Measurements from ENCODE around the gene CHST7. TPM values are rescaled to one million over a fixed set of nuclear protein-coding genes. Genes with fewer than 3 reads are reported as not detected.

CHST7 gene
- polyA plus RNA-seq, 2 donors, result 0.43 to 1.4 TPM

- H3K4me3 ChIP-seq (ENCODE audit: low read depth in 1 of 2, low read length in 2 of 2), result no peak overlapping the region
- H3K4me1 ChIP-seq (ENCODE audit: control insufficient read depth in 2 of 2, insufficient read depth in 2 of 2, low read length in 1 of 2), result no peaks in the 10 kb centered on the region
- no peaks in the 10 kb centered on the region for H3K9me3 ChIP-seq (ENCODE audit: control insufficient read depth in 2 of 2, insufficient read depth in 1 of 2, low read depth in 1 of 2, low read length in 1 of 2)
- 93 to 94% methylated on average over 1 of the region's 1 CpG for WGBS, 2 donors
- no peaks in the 10 kb centered on the region for H3K27me3 ChIP-seq (ENCODE audit: control insufficient read depth in 1 of 2, insufficient read depth in 2 of 2, low read length in 2 of 2)
- no peak overlapping the region for H3K27ac ChIP-seq (ENCODE audit: low read depth in 2 of 2, low read length in 1 of 2)
- H3K36me3 ChIP-seq (ENCODE audit: control insufficient read depth in 2 of 2, insufficient read depth in 2 of 2, low read length in 1 of 2), result no peaks in the 10 kb centered on the region
Observed at GRCh38 chrX:46549914-46550313, 23.7 kb upstream of the CHST7 start.

GRCh38 chrX:46551494-46552128, 22.0 kb upstream of the CHST7 start:
- WGBS, 2 donors, result 64 to 70% methylated on average over 8 of the region's 8 CpGs
- H3K27ac ChIP-seq (ENCODE audit: low read depth in 2 of 2, low read length in 1 of 2), result no peak overlapping the region
- H3K4me1 ChIP-seq (ENCODE audit: control insufficient read depth in 2 of 2, insufficient read depth in 2 of 2, low read length in 1 of 2), result no peaks in the 10 kb centered on the region
- H3K9me3 ChIP-seq (ENCODE audit: control insufficient read depth in 2 of 2, insufficient read depth in 1 of 2, low read depth in 1 of 2, low read length in 1 of 2), result no peaks in the 10 kb centered on the region
- H3K4me3 ChIP-seq (ENCODE audit: low read depth in 1 of 2, low read length in 2 of 2), result no peak overlapping the region
- no peaks in the 10 kb centered on the region for H3K27me3 ChIP-seq (ENCODE audit: control insufficient read depth in 1 of 2, insufficient read depth in 2 of 2, low read length in 2 of 2)
- H3K36me3 ChIP-seq (ENCODE audit: control insufficient read depth in 2 of 2, insufficient read depth in 2 of 2, low read length in 1 of 2), result no peaks in the 10 kb centered on the region

GRCh38 chrX:46553935-46554334, 19.6 kb upstream of the CHST7 start:
- Histone ChIP-seq H3K27me3 (ENCODE audit: control insufficient read depth in 1 of 2, insufficient read depth in 2 of 2, low read length in 2 of 2) (no peaks in the 10 kb centered on the region), H3K4me3 (ENCODE audit: low read depth in 1 of 2, low read length in 2 of 2) (no peak overlapping the region), H3K36me3 (ENCODE audit: control insufficient read depth in 2 of 2, insufficient read depth in 2 of 2, low read length in 1 of 2) (no peaks in the 10 kb centered on the region), H3K9me3 (ENCODE audit: control insufficient read depth in 2 of 2, insufficient read depth in 1 of 2, low read depth in 1 of 2, low read length in 1 of 2) (no peaks in the 10 kb centered on the region), H3K4me1 (ENCODE audit: control insufficient read depth in 2 of 2, insufficient read depth in 2 of 2, low read length in 1 of 2) (no peaks in the 10 kb centered on the region), H3K27ac (ENCODE audit: low read depth in 2 of 2, low read length in 1 of 2) (no peak overlapping the region)
- 86 to 91% methylated on average over 5 of the region's 5 CpGs for WGBS, 2 donors

- Histone ChIP-seq H3K4me3 (ENCODE audit: low read depth in 1 of 2, low read length in 2 of 2) (no peak overlapping the region), H3K27ac (ENCODE audit: low read depth in 2 of 2, low read length in 1 of 2) (no peak overlapping the region), H3K27me3 (ENCODE audit: control insufficient read depth in 1 of 2, insufficient read depth in 2 of 2, low read length in 2 of 2) (no peaks in the 10 kb centered on the region), H3K9me3 (ENCODE audit: control insufficient read depth in 2 of 2, insufficient read depth in 1 of 2, low read depth in 1 of 2, low read length in 1 of 2) (no peaks in the 10 kb centered on the region), H3K36me3 (ENCODE audit: control insufficient read depth in 2 of 2, insufficient read depth in 2 of 2, low read length in 1 of 2) (no peaks in the 10 kb centered on the region), H3K4me1 (ENCODE audit: control insufficient read depth in 2 of 2, insufficient read depth in 2 of 2, low read length in 1 of 2) (no peaks in the 10 kb centered on the region)
- 30 to 47% methylated on average over 2 of the region's 2 CpGs for WGBS, 2 donors
Observed at GRCh38 chrX:46554942-46555341, 18.6 kb upstream of the CHST7 start.

GRCh38 chrX:46559062-46559461, 14.5 kb upstream of the CHST7 start:
- Histone ChIP-seq H3K36me3 (ENCODE audit: control insufficient read depth in 2 of 2, insufficient read depth in 2 of 2, low read length in 1 of 2) (no peaks in the 10 kb centered on the region), H3K27ac (ENCODE audit: low read depth in 2 of 2, low read length in 1 of 2) (no peak overlapping the region), H3K9me3 (ENCODE audit: control insufficient read depth in 2 of 2, insufficient read depth in 1 of 2, low read depth in 1 of 2, low read length in 1 of 2) (no peaks in the 10 kb centered on the region), H3K4me1 (ENCODE audit: control insufficient read depth in 2 of 2, insufficient read depth in 2 of 2, low read length in 1 of 2) (no peaks in the 10 kb centered on the region), H3K27me3 (ENCODE audit: control insufficient read depth in 1 of 2, insufficient read depth in 2 of 2, low read length in 2 of 2) (no peaks in the 10 kb centered on the region), H3K4me3 (ENCODE audit: low read depth in 1 of 2, low read length in 2 of 2) (no peak overlapping the region)
- WGBS, 2 donors, result 87 to 89% methylated on average over 3 of the region's 3 CpGs

GRCh38 chrX:46561824-46562657, 11.5 kb upstream of the CHST7 start:
- Histone ChIP-seq H3K4me3 (ENCODE audit: low read depth in 1 of 2, low read length in 2 of 2) (no peak overlapping the region), H3K27me3 (ENCODE audit: control insufficient read depth in 1 of 2, insufficient read depth in 2 of 2, low read length in 2 of 2) (no peaks in the 10 kb centered on the region), H3K9me3 (ENCODE audit: control insufficient read depth in 2 of 2, insufficient read depth in 1 of 2, low read depth in 1 of 2, low read length in 1 of 2) (no peaks in the 10 kb centered on the region), H3K36me3 (ENCODE audit: control insufficient read depth in 2 of 2, insufficient read depth in 2 of 2, low read length in 1 of 2) (no peaks in the 10 kb centered on the region), H3K27ac (ENCODE audit: low read depth in 2 of 2, low read length in 1 of 2) (no peak overlapping the region), H3K4me1 (ENCODE audit: control insufficient read depth in 2 of 2, insufficient read depth in 2 of 2, low read length in 1 of 2) (no peaks in the 10 kb centered on the region)
- 68% methylated on average over 6 of the region's 6 CpGs for WGBS, 2 donors

GRCh38 chrX:46567388-46567787, 6.2 kb upstream of the CHST7 start:
- Histone ChIP-seq H3K4me1 (ENCODE audit: control insufficient read depth in 2 of 2, insufficient read depth in 2 of 2, low read length in 1 of 2) (no peaks in the 10 kb centered on the region), H3K36me3 (ENCODE audit: control insufficient read depth in 2 of 2, insufficient read depth in 2 of 2, low read length in 1 of 2) (no peaks in the 10 kb centered on the region), H3K27ac (ENCODE audit: low read depth in 2 of 2, low read length in 1 of 2) (no peak overlapping the region), H3K27me3 (ENCODE audit: control insufficient read depth in 1 of 2, insufficient read depth in 2 of 2, low read length in 2 of 2) (no peaks in the 10 kb centered on the region), H3K4me3 (ENCODE audit: low read depth in 1 of 2, low read length in 2 of 2) (no peak overlapping the region), H3K9me3 (ENCODE audit: control insufficient read depth in 2 of 2, insufficient read depth in 1 of 2, low read depth in 1 of 2, low read length in 1 of 2) (no peaks in the 10 kb centered on the region)

GRCh38 chrX:46569621-46570020, 3.9 kb upstream of the CHST7 start:
- H3K27me3 ChIP-seq (ENCODE audit: control insufficient read depth in 1 of 2, insufficient read depth in 2 of 2, low read length in 2 of 2), result no peaks in the 10 kb centered on the region
- H3K9me3 ChIP-seq (ENCODE audit: control insufficient read depth in 2 of 2, insufficient read depth in 1 of 2, low read depth in 1 of 2, low read length in 1 of 2), result peaks cover 0 to 4% of the 10 kb centered on the region in 2 donors
- H3K27ac ChIP-seq (ENCODE audit: low read depth in 2 of 2, low read length in 1 of 2), result no peak overlapping the region
- H3K36me3 ChIP-seq (ENCODE audit: control insufficient read depth in 2 of 2, insufficient read depth in 2 of 2, low read length in 1 of 2), result no peaks in the 10 kb centered on the region
- H3K4me3 ChIP-seq (ENCODE audit: low read depth in 1 of 2, low read length in 2 of 2), result no peak overlapping the region
- H3K4me1 ChIP-seq (ENCODE audit: control insufficient read depth in 2 of 2, insufficient read depth in 2 of 2, low read length in 1 of 2), result peaks cover 0 to 3% of the 10 kb centered on the region in 2 donors

GRCh38 chrX:46571423-46572339, 1.9 kb upstream of the CHST7 start:
- peaks cover 0 to 4% of the 10 kb centered on the region in 2 donors for H3K9me3 ChIP-seq (ENCODE audit: control insufficient read depth in 2 of 2, insufficient read depth in 1 of 2, low read depth in 1 of 2, low read length in 1 of 2)
- 75 to 91% methylated on average over 10 of the region's 10 CpGs for WGBS, 2 donors
- no peak overlapping the region for H3K27ac ChIP-seq (ENCODE audit: low read depth in 2 of 2, low read length in 1 of 2)
- H3K4me1 ChIP-seq (ENCODE audit: control insufficient read depth in 2 of 2, insufficient read depth in 2 of 2, low read length in 1 of 2), result peaks cover 0 to 7% of the 10 kb centered on the region in 2 donors
- H3K27me3 ChIP-seq (ENCODE audit: control insufficient read depth in 1 of 2, insufficient read depth in 2 of 2, low read length in 2 of 2), result no peaks in the 10 kb centered on the region
- H3K4me3 ChIP-seq (ENCODE audit: low read depth in 1 of 2, low read length in 2 of 2), result no peak overlapping the region
- no peaks in the 10 kb centered on the region for H3K36me3 ChIP-seq (ENCODE audit: control insufficient read depth in 2 of 2, insufficient read depth in 2 of 2, low read length in 1 of 2)

Data from esophagus (tissue), 2 donors.